Measurements from ENCODE around the gene MDM1. TPM values are rescaled to one million over a fixed set of nuclear protein-coding genes. Genes with fewer than 3 reads are reported as not detected.

Gene MDM1
- total RNA-seq, 2 experiments from 2014 or later, result 26.2 to 30.8 TPM

- Histone ChIP-seq H3K4me1 (ENCODE audit: insufficient read depth, low read length, poor library complexity, severe bottlenecking) (peaks cover 9% of the 10 kb centered on the region), H3K27ac (ENCODE audit: low read depth, low read length, poor library complexity, severe bottlenecking) (no peak overlapping the region), H2AFZ (ENCODE audit: low read length) (no peak overlapping the region; the same call in 1 of the 2 replicates), H3K4me2 (ENCODE audit: low read length) (0 out of 2 replicates have a peak overlapping the region, but pooled peaks have one; percentile 9), H3K9me3 (ENCODE audit: low read length) (no peaks in the 10 kb centered on the region), H3K9me2 (ENCODE audit: insufficient read depth, low read length) (no peaks in the 10 kb centered on the region), H3K36me3 (ENCODE audit: insufficient read depth, low read length) (no peaks in the 10 kb centered on the region), H3K79me2 (ENCODE audit: insufficient read depth, low read depth, low read length) (no peaks in the 10 kb centered on the region), H4K20me1 (ENCODE audit: insufficient read depth, low read length) (no peaks in the 10 kb centered on the region), H3K4me3 (ENCODE audit: low read depth, low read length, poor library complexity, severe bottlenecking) (no peak overlapping the region)
- POLR2A ChIA-PET, result interaction anchor here (0.6 kb wide), 2 partner anchors 253 to 294 kb away, joined by 3 read pairs; no protein-coding TSS in a partner anchor
- CTCF ChIA-PET (ENCODE audit: unreplicated experiment), result interaction anchor here (0.5 to 0.6 kb wide), 3 partner anchors 51 to 457 kb away, joined by 3 to 4 read pairs (median 3); no protein-coding TSS in a partner anchor
- TF ChIP-seq CTCF (conservative IDR thresholded peaks at IDR 0.05; ENCODE audit: low read length) (peak; percentile 91), EZH2phosphoT487 (IDR thresholded peaks at IDR 0.05; ENCODE audit: borderline replicate concordance, low read depth, low read length) (no peak)
- intact Hi-C loops (cut with micrococcal nuclease; ENCODE audit: unreplicated experiment), result loop anchor here (5.0 to 10.0 kb wide), 4 partner anchors 306 to 486 kb away; partner anchors contain the start of genes NUP107 and SLC35E3
- peak; percentile 80 for DNase-seq (ENCODE audit: low spot score)
- no TSS peak for BruUV-seq (replicated peaks)
These were observed 26.6 kb upstream of the MDM1 start for GRCh38 chr12:68358532-68359485.

- CTCF ChIA-PET (ENCODE audit: unreplicated experiment), result no interaction called here
- POLR2A ChIA-PET, result interaction anchor here (1.0 to 2.3 kb wide), 2 partner anchors 11 to 175 kb away, joined by 3 to 7 read pairs; no protein-coding TSS in a partner anchor
- Histone ChIP-seq H3K4me2 (ENCODE audit: low read length) (no peak overlapping the region), H2AFZ (ENCODE audit: low read length) (no peak overlapping the region), H3K36me3 (ENCODE audit: insufficient read depth, low read length) (no peaks in the 10 kb centered on the region), H3K4me3 (ENCODE audit: low read depth, low read length, poor library complexity, severe bottlenecking) (no peak overlapping the region), H3K27ac (ENCODE audit: low read depth, low read length, poor library complexity, severe bottlenecking) (no peak overlapping the region), H3K79me2 (ENCODE audit: insufficient read depth, low read depth, low read length) (no peaks in the 10 kb centered on the region), H3K9me3 (ENCODE audit: low read length) (no peaks in the 10 kb centered on the region), H4K20me1 (ENCODE audit: insufficient read depth, low read length) (no peaks in the 10 kb centered on the region), H3K4me1 (ENCODE audit: insufficient read depth, low read length, poor library complexity, severe bottlenecking) (peaks cover 9% of the 10 kb centered on the region), H3K9me2 (ENCODE audit: insufficient read depth, low read length) (no peaks in the 10 kb centered on the region)
- intact Hi-C loops (cut with micrococcal nuclease; ENCODE audit: unreplicated experiment), result loop anchor here (5.0 to 10.0 kb wide), 4 partner anchors 308 to 488 kb away; partner anchors contain the start of genes NUP107 and SLC35E3
- TF ChIP-seq EZH2phosphoT487 (IDR thresholded peaks at IDR 0.05; ENCODE audit: borderline replicate concordance, low read depth, low read length), result no peak
- TF ChIP-seq CTCF (conservative IDR thresholded peaks at IDR 0.05; ENCODE audit: low read length), result no peak
- DNase-seq (ENCODE audit: low spot score), result no peak
- BruUV-seq (replicated peaks), result no TSS peak
These were observed 24.8 kb upstream of the MDM1 start for GRCh38 chr12:68356986-68357385.
